Thyroid gland (tissue), 4 donors: ENCODE results near the gene ZNF750.

ENCODE experiments used
- POLR2A ChIP-seq, 2 donors: fragments of 450-650 bp; IDR thresholded peaks; one replicate each; pipeline ENCODE4 v1.6.1; 2017; ENCODE audit warnings: antibody characterized with exemption in 2 of 2, mild to moderate bottlenecking in 2 of 2, moderate library complexity in 1 of 2
- TF ChIP-seq, protein P1 (sequence below), 6 experiments: fragments of 200-600 bp in 3 of 6; fragments of 450-650 bp in 3 of 6; sonication (generic) in 3 of 6; IDR thresholded peaks; one replicate each; pipeline ENCODE4 v1.5.1; 2016 to 2019; ENCODE audit warnings: antibody characterized with exemption in 6 of 6, mild to moderate bottlenecking in 2 of 6, inconsistent platforms in 1 of 6, moderate library complexity in 1 of 6

DNA sequence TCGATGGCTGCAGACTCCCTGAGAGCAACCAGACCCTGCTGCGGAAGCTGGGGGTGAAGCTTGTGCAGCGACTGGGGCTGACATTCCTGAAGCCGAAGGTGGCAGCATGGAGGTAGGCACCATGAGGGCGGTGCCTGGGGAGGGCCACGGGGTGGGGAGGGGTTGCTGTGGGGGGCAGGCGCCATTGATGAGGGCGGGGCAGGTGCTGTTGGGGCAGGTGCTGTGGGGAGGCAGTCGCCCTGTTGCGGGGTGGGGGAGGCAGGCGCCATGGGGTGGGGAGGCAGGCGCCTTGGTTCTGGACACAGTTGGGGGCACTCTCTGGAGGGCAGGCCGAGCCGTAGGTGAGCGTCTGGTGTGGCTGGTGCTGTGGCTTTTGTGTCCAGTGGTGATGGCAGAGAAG, 38.9 kb downstream of the ZNF750 start:
- TF ChIP-seq, protein P1, sequence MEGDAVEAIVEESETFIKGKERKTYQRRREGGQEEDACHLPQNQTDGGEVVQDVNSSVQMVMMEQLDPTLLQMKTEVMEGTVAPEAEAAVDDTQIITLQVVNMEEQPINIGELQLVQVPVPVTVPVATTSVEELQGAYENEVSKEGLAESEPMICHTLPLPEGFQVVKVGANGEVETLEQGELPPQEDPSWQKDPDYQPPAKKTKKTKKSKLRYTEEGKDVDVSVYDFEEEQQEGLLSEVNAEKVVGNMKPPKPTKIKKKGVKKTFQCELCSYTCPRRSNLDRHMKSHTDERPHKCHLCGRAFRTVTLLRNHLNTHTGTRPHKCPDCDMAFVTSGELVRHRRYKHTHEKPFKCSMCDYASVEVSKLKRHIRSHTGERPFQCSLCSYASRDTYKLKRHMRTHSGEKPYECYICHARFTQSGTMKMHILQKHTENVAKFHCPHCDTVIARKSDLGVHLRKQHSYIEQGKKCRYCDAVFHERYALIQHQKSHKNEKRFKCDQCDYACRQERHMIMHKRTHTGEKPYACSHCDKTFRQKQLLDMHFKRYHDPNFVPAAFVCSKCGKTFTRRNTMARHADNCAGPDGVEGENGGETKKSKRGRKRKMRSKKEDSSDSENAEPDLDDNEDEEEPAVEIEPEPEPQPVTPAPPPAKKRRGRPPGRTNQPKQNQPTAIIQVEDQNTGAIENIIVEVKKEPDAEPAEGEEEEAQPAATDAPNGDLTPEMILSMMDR (IDR thresholded peaks at IDR 0.05), result no peak
- no peak for TF ChIP-seq POLR2A (IDR thresholded peaks at IDR 0.05)
